ENCODE data around the gene HPCAL1.
A peak's percentile ranks its signal among the peaks of the same experiment; 100 is the strongest.

Gene HPCAL1

DNA sequence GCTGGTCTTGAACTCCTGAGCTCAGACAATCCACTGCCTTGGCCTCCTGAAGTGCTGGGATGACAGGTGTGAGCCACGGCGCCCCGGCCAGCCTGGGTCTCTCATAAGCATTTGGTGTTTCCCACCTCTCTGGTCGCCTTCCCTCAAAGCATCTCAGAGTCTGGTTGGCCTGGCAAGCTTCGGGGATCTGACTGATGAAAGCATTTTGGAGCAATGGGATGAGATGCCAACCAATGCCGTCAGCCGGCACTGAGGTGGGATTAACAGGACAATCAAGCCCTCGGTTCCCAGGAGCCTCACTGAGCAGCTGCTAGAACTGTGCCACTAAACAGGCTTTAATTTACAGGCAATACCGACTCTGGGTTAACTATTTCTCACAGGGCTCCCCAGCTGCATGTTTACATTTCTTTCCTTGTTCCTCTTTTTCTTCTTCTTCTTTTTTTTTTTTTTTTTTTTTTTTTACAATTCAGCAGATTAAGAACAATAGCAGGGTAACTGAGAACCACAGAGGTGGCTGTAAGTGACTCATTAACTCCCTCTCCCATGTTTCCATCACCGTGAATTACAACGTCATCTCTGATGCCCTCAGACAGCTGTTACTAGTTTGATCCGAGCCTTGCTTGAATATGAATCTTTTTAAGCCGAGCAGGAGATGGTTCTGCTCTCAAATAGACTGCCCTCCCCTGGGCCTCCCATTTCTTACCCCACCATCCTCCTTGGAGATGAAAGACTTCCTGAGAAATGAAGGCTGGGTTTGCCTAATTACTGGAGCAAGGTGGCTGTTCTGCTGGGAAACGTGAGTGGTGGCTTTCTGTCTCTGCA is 107.5 kb downstream of the HPCAL1 start:
- no peak for DNase-seq

- no peak for DNase-seq
Observed at GRCh38 chr2:10410823-10411437, 108.2 kb downstream of the HPCAL1 start.

DNA sequence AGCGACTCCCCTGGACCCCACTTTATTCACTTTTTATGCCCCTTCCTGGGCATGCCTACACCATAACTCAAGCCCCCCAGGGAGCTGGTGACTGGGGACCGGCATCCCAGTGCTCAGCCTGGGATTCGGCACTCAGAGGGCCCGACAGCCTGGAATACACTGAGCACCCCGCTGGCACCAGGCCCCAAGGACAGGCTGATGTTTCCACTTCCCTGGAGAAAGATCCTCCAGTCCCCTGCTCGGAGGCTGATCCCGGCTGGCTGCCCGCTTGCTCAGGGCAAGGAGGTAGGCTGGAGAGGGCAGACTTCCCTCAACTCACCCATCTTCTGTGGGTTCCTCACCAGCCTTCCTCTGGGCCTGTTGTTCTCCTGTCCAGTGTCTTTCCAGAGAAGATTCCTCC is 108.9 kb downstream of the HPCAL1 start:
- DNase-seq, result no peak

- peak; percentile 28 for DNase-seq
Observed at GRCh38 chr2:10412380-10412779, 109.7 kb downstream of the HPCAL1 start.

GRCh38 chr2:10413503-10413902 is 110.8 kb downstream of the HPCAL1 start:
- no peak for DNase-seq

DNA sequence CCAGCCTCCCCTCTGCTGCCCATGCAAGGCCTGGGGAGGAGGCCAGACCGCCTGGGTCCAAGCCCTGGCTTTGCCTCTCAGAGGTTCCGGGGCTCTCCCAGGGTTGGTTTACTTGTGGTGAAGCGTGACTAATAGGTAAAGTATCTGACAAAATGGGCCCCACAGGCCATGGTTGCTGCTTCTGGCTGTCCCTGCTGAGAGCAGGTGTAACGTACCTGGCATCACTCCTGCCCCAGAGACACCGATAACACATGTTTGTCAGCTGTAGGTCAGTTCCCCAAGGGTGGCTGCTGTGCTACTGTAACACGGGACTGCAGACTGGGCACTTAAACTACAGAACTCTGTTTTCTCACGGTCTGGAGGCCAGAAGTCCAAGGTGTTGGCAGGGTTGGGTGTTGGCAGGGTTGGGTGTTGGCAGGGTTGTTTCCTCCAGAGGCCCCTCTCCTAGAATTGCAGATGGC is 111.3 kb downstream of the HPCAL1 start:
- DNase-seq, result no peak

DNA sequence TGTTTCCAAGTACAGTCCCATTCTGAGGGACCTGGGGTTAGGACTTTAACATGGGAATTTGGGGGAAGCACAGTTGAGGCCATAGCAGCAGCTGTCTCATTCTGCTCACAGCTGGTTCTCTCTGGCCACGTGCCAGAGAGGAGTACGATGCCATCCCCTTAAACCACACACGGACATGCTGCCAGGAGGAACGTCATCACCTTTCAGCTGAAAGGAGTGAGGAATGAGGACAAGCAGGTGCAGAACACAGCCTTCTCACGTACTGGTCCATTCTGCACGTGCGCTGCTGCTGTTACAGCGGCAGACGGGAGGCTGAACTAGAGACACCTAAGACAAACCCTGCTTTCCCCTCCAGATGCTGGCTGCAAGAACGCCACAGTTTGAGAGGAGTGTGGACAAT is 111.9 kb downstream of the HPCAL1 start:
- no peak for DNase-seq

GRCh38 chr2:10415048-10415447 is 112.3 kb downstream of the HPCAL1 start:
- DNase-seq, result no peak

DNA sequence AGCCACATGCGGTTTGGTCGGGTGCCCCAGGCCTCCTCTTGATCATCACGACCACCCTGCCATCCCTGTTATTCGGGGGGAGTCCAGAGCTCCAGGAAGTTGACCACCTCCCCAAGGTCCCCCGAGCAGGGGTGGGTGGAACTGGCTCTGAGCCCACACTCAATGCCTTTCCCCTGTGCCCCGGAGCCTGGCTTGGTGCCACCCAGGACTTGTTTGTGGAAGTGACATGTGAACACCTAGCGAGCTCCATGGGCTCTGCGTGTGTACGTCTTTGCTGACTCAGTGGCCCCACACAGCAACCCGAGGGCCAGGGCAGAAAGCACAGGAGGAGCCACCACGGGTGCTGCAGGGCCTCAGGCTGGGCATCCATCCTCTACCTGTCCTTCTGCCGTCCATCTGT is 112.9 kb downstream of the HPCAL1 start:
- no peak for DNase-seq

DNA sequence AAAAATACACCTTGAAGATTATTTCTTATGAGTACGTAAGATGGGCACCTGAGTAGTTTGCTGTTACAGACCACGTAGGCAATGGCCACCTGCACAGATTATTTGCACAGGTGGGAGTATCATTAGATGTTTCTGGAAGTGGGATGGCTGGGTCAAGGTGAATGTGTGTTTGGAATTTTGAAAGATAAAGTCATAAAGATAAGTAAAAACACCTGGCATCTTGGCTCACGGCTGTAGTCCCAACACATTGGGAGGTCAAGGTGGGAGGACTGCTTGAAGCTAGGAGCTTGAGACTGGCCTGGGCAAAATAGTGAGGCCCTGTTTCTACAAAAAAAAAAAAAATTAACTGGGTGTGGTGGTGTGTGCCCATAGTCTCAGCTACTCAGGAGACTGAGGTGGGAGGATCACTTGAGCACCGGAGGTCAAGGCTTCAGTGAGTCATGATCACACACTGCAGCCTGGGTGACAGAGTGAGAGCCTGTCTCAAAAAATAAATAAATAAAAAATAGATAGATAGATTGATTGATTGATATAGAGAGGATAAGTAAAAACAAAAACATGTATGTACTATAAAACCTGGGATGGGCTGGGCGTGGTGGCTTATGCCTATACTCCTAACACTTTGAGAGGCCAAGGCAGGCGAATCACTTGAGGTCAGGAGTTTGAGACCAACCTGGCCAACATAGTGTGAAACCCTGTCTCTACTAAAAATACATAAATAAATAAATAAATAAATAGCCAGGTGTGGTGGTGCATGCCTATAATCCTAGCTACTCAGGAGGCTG is 115.0 kb downstream of the HPCAL1 start:
- no peak for DNase-seq

DNA sequence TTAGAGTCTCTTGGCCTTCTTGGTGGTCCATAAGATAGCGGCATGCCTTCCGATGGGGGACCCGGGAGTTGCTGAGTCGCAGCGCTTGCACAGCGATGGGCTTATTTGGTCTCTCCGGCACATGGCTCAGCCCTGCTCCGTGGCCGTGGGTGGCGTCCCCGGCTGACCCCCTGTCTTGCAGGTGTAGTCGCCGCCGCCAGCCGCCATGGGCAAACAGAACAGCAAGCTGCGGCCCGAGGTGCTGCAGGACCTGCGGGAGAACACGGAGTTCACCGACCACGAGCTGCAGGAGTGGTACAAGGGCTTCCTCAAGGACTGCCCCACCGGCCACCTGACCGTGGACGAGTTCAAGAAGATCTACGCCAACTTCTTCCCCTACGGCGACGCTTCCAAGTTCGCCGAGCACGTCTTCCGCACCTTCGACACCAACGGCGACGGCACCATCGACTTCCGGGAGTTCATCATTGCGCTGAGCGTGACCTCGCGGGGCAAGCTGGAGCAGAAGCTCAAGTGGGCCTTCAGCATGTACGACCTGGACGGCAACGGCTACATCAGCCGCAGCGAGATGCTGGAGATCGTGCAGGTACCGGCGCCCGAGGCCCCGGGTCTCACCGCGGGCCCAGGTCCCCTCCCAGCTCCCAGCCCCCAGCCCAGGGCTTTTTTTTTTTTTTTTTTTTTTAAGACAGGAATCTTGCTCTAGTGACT is 117.0 kb downstream of the HPCAL1 start:
- DNase-seq, result no peak

- DNase-seq, result no peak
Observed at GRCh38 chr2:10422251-10422650, 119.5 kb downstream of the HPCAL1 start.

DNA sequence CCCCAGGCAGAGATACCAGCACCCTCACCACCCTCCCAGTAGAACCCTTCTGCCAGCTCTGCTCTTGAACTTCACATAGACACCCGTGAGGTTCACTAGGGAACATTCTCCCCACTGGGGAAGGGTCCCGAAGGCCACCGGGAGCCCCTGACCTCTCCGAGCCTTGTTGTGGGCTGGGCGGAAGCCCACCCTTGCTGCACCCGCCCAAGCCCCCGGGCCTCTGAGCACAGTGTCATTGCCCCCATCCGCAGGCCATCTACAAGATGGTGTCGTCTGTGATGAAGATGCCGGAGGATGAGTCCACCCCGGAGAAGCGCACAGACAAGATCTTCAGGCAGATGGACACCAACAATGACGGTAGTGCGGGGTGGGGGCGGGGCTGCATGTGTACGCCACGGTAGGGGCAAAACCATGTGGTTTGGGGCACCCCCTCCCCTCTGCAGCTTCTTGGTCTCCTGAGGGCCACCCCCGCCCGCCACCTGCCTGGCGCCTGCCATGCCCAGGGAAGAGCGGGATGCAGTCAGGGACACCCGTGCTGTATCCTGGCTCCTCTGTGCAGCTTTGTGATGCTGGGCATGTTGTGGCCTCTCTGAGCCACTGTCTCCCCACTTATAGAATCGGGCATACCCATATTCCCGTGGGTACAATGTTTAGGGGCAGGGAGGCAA is 120.2 kb downstream of the HPCAL1 start:
- DNase-seq, result no peak

GRCh38 chr2:10423400-10423774 is 120.7 kb downstream of the HPCAL1 start:
- DNase-seq, result no peak

GRCh38 chr2:10424051-10424450 is 121.3 kb downstream of the HPCAL1 start:
- no peak for DNase-seq

- DNase-seq, result no peak
Observed at GRCh38 chr2:10424916-10425505, 122.3 kb downstream of the HPCAL1 start.

DNA sequence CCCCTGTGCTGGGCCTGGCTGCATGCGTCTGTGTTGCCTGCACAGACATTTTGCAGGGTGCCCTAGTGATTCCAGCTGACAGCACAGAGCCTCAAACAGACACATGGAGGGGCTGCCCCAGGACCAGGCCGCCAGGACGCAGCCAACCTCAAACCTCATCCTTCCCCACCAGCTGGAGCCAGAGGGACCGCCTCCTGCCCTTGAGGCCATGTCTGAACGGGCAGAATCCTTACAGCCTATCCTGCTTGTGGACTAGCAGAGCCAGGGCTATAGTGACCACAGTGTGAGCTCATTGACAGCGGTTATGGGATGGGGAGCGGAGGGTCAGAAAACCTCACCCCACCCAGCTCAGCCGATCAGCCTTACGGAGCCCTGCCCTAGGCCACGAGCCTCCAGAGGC is 123.0 kb downstream of the HPCAL1 start:
- DNase-seq, result no peak

DNA sequence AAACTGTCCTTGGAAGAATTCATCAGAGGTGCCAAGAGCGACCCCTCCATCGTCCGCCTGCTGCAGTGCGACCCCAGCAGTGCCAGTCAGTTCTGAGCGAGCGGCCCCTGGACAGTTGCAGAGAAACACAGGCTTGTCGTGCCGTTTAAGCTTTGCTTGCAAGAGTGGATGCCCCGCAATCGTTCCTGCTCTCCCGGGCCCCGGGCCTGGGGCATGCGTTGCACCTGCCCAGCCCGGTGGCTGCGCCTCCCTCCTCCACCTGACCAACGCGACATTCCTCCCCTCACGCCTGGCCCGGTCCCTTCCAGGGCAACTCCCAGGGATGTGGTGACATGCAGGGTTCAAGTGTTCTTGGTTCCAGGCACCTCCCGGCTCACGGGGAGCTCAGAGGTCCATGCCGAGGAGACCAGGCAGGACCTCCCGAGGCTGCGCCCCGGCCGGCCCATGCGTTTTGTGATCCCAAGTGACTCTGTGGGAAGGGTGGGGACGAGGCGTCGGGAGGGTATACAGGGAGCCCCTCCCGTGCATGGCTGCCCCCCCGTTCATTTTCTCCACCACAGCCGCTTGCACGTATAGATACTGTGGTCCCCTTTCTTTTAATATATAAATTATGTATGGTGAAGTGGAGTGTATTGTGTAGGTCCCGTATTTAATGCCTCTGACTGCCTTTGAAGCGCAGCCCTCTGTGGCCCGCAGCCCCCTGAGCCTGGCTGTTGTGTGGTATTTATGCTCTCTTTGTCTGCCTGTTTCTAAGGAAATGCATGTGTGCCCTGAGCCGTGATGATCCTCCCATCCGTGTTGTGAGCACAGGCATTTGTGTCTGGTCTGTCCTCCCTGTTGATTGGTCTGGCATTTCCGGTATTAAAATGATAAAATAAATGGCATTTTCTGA is 124.3 kb downstream of the HPCAL1 start:
- DNase-seq, result no peak

DNA sequence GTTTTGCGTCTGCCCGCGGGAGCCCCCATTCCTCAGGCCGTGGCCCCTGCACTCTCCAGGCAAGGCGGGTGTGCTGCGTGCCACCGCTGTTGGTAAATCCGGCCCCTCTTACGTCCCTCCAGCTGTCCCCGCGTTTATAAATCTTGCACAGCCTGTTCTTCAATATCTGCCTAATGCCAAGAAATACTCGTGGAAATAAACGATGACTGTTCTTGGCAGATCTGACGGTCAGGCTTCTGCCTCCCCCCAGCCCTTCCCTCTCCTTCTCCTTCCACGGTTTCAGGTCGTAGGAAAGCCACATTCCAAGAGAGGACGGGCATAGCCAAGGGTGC is 124.9 kb downstream of the HPCAL1 start:
- no peak for DNase-seq

GRCh38 chr2:10428355-10428754 is 125.7 kb downstream of the HPCAL1 start:
- no peak for DNase-seq

- no peak for DNase-seq
Observed at GRCh38 chr2:10428924-10429323, 126.2 kb downstream of the HPCAL1 start.

Data from activated CD4-positive, alpha-beta T cell treated with anti-CD3 and anti-CD28 coated beads, Interleukin-2, amount 50 U/mL, for 1 hour (primary cell).